NB4 (cell line): ENCODE data around the gene FUCA2.

Experiments used
- MYC ChIP-seq: IDR thresholded peaks from 2 replicates; pipeline ENCODE4 v1.6.1; 2011; ENCODE audit warnings: low read depth, low read length
- POLR2A ChIP-seq: IDR thresholded peaks from 2 replicates; pipeline ENCODE4 v1.6.1; 2011; ENCODE audit warnings: mild to moderate bottlenecking; ENCODE audit not compliant: insufficient read length; ENCODE audit errors: extremely low read depth
- TF ChIP-seq, protein P1 (sequence below): IDR thresholded peaks from one replicate; pipeline ENCODE4 v1.5.1; 2012; ENCODE audit warnings: low read depth, low read length

DNA sequence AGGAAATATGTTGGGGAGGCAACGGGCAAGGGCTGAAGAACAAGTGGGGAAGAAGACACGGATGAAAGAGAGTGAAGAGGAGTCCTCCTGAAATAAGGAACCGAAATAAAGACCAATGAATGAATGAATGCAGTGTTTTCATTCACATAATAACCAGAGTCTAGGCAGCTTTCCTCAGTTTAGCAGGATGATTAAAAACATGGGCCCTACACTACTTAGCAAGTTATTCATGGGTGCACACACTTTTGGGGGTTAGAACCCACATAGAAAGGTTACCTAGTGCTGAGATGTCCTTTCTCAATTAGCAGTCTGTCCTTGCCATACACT, 5.9 kb upstream of the FUCA2 start:
- TF ChIP-seq, protein P1, sequence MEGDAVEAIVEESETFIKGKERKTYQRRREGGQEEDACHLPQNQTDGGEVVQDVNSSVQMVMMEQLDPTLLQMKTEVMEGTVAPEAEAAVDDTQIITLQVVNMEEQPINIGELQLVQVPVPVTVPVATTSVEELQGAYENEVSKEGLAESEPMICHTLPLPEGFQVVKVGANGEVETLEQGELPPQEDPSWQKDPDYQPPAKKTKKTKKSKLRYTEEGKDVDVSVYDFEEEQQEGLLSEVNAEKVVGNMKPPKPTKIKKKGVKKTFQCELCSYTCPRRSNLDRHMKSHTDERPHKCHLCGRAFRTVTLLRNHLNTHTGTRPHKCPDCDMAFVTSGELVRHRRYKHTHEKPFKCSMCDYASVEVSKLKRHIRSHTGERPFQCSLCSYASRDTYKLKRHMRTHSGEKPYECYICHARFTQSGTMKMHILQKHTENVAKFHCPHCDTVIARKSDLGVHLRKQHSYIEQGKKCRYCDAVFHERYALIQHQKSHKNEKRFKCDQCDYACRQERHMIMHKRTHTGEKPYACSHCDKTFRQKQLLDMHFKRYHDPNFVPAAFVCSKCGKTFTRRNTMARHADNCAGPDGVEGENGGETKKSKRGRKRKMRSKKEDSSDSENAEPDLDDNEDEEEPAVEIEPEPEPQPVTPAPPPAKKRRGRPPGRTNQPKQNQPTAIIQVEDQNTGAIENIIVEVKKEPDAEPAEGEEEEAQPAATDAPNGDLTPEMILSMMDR, result no peak
- TF ChIP-seq POLR2A (no peak), MYC (no peak)
